ENCODE results near the gene CCNJ.

Gene CCNJ

DNA sequence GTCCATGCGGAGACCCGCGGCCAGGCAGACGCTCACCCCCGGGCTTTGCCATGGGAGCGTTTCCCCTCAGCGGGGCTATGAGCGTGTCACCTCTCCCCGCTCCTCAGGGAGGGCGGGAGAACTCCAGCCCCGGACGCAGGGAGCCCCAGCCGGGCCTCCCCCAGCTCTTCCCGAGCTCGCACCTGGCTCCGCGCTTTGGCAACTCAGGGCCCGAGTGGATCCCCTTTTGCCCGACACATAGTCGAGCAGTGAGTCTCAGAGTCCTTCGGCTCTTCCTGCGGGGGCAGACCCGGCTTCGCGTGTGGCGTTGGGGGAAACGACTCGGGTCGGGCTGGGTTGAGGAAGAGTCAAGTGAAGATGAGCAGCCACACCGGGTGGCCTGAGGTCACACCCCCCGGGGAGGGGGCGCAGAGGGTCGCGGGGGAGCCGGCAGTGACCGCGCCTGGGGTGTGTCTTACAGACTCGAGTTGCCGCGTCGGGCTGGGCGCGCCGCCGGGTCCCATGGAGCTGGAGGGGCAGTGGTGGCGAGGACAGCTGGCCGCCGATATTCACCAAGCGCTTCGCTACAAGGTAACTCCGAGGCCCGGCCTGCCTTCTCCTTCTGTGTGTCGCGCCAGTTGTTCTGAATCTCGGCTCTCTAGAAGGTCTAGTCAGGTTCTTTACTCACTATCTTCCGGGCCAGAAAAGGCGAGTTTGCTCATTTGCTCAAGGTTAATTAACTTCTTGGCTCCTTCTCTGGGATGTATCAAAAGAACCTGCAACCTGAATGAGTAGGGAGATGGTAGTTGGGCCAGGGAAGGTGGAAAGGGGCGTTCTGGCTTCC lies 721 bp downstream of the CCNJ start (continued):
- TF ChIP-seq, protein P1, sequence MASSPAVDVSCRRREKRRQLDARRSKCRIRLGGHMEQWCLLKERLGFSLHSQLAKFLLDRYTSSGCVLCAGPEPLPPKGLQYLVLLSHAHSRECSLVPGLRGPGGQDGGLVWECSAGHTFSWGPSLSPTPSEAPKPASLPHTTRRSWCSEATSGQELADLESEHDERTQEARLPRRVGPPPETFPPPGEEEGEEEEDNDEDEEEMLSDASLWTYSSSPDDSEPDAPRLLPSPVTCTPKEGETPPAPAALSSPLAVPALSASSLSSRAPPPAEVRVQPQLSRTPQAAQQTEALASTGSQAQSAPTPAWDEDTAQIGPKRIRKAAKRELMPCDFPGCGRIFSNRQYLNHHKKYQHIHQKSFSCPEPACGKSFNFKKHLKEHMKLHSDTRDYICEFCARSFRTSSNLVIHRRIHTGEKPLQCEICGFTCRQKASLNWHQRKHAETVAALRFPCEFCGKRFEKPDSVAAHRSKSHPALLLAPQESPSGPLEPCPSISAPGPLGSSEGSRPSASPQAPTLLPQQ (tag by site-specific recombination; IDR thresholded peaks at IDR 0.05), result peak; percentile 23; the same call in 1 of the 2 replicates
- peak; percentile 70 for TF ChIP-seq KLF1 (tag by site-specific recombination; IDR thresholded peaks at IDR 0.05)
- no peak for TF ChIP-seq ZNF311 (tag by site-specific recombination; IDR thresholded peaks at IDR 0.05; ENCODE audit: borderline replicate concordance)
- no peak for TF ChIP-seq HOXD13 (CRISPR knock-in tag; IDR thresholded peaks at IDR 0.05; ENCODE audit: borderline replicate concordance)
- no peak for TF ChIP-seq ZNF549 (tag by site-specific recombination; IDR thresholded peaks at IDR 0.05)
- TF ChIP-seq ZNF629 (tag by site-specific recombination; IDR thresholded peaks at IDR 0.05), result no peak
- no peak for TF ChIP-seq HOXC10 (CRISPR knock-in tag; IDR thresholded peaks at IDR 0.05)
- no peak for TF ChIP-seq SCRT1 (tag by site-specific recombination; IDR thresholded peaks at IDR 0.05; ENCODE audit: borderline replicate concordance)
- TF ChIP-seq ZNF768 (tag by site-specific recombination; IDR thresholded peaks at IDR 0.05), result no peak
- no peak for TF ChIP-seq KLF10 (tag by site-specific recombination; IDR thresholded peaks at IDR 0.05)
- no peak for TF ChIP-seq ZNF530 (tag by site-specific recombination; IDR thresholded peaks at IDR 0.05; ENCODE audit: low read depth)
- no peak for TF ChIP-seq KLF16 (tag by site-specific recombination; IDR thresholded peaks at IDR 0.05)
- TF ChIP-seq, protein P2, sequence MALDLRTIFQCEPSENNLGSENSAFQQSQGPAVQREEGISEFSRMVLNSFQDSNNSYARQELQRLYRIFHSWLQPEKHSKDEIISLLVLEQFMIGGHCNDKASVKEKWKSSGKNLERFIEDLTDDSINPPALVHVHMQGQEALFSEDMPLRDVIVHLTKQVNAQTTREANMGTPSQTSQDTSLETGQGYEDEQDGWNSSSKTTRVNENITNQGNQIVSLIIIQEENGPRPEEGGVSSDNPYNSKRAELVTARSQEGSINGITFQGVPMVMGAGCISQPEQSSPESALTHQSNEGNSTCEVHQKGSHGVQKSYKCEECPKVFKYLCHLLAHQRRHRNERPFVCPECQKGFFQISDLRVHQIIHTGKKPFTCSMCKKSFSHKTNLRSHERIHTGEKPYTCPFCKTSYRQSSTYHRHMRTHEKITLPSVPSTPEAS (tag by site-specific recombination; IDR thresholded peaks at IDR 0.05), result no peak
- no peak for TF ChIP-seq ZBTB1 (tag by site-specific recombination; IDR thresholded peaks at IDR 0.05)
- TF ChIP-seq, protein P3, sequence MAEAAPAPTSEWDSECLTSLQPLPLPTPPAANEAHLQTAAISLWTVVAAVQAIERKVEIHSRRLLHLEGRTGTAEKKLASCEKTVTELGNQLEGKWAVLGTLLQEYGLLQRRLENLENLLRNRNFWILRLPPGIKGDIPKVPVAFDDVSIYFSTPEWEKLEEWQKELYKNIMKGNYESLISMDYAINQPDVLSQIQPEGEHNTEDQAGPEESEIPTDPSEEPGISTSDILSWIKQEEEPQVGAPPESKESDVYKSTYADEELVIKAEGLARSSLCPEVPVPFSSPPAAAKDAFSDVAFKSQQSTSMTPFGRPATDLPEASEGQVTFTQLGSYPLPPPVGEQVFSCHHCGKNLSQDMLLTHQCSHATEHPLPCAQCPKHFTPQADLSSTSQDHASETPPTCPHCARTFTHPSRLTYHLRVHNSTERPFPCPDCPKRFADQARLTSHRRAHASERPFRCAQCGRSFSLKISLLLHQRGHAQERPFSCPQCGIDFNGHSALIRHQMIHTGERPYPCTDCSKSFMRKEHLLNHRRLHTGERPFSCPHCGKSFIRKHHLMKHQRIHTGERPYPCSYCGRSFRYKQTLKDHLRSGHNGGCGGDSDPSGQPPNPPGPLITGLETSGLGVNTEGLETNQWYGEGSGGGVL (tag by site-specific recombination; IDR thresholded peaks at IDR 0.05), result no peak
- no peak for TF ChIP-seq ZNF184 (tag by site-specific recombination; IDR thresholded peaks at IDR 0.05)
- TF ChIP-seq, protein P4, sequence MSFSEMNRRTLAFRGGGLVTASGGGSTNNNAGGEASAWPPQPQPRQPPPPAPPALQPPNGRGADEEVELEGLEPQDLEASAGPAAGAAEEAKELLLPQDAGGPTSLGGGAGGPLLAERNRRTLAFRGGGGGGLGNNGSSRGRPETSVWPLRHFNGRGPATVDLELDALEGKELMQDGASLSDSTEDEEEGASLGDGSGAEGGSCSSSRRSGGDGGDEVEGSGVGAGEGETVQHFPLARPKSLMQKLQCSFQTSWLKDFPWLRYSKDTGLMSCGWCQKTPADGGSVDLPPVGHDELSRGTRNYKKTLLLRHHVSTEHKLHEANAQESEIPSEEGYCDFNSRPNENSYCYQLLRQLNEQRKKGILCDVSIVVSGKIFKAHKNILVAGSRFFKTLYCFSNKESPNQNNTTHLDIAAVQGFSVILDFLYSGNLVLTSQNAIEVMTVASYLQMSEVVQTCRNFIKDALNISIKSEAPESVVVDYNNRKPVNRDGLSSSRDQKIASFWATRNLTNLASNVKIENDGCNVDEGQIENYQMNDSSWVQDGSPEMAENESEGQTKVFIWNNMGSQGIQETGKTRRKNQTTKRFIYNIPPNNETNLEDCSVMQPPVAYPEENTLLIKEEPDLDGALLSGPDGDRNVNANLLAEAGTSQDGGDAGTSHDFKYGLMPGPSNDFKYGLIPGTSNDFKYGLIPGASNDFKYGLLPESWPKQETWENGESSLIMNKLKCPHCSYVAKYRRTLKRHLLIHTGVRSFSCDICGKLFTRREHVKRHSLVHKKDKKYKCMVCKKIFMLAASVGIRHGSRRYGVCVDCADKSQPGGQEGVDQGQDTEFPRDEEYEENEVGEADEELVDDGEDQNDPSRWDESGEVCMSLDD (tag by site-specific recombination; IDR thresholded peaks at IDR 0.05), result peak; percentile 53; the same call in 1 of the 2 replicates
- TF ChIP-seq OSR2 (tag by site-specific recombination; IDR thresholded peaks at IDR 0.05), result no peak
- TF ChIP-seq ZNF214 (tag by site-specific recombination; IDR thresholded peaks at IDR 0.05; ENCODE audit: borderline replicate concordance), result no peak
- TF ChIP-seq, protein P5, sequence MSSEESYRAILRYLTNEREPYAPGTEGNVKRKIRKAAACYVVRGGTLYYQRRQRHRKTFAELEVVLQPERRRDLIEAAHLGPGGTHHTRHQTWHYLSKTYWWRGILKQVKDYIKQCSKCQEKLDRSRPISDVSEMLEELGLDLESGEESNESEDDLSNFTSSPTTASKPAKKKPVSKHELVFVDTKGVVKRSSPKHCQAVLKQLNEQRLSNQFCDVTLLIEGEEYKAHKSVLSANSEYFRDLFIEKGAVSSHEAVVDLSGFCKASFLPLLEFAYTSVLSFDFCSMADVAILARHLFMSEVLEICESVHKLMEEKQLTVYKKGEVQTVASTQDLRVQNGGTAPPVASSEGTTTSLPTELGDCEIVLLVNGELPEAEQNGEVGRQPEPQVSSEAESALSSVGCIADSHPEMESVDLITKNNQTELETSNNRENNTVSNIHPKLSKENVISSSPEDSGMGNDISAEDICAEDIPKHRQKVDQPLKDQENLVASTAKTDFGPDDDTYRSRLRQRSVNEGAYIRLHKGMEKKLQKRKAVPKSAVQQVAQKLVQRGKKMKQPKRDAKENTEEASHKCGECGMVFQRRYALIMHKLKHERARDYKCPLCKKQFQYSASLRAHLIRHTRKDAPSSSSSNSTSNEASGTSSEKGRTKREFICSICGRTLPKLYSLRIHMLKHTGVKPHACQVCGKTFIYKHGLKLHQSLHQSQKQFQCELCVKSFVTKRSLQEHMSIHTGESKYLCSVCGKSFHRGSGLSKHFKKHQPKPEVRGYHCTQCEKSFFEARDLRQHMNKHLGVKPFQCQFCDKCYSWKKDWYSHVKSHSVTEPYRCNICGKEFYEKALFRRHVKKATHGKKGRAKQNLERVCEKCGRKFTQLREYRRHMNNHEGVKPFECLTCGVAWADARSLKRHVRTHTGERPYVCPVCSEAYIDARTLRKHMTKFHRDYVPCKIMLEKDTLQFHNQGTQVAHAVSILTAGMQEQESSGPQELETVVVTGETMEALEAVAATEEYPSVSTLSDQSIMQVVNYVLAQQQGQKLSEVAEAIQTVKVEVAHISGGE (tag by site-specific recombination; conservative IDR thresholded peaks at IDR 0.05; ENCODE audit: low read depth), result 0 out of 2 replicates have a peak, but pooled peaks have one; percentile 5
- TF ChIP-seq ZNF830 (tag by site-specific recombination; IDR thresholded peaks at IDR 0.05; ENCODE audit: low read depth), result no peak
- no peak for TF ChIP-seq ZNF292 (tag by site-specific recombination; IDR thresholded peaks at IDR 0.05; ENCODE audit: borderline replicate concordance, low read depth)
- no peak for TF ChIP-seq ZNF837 (tag by site-specific recombination; IDR thresholded peaks at IDR 0.05)
- TF ChIP-seq, protein P6, sequence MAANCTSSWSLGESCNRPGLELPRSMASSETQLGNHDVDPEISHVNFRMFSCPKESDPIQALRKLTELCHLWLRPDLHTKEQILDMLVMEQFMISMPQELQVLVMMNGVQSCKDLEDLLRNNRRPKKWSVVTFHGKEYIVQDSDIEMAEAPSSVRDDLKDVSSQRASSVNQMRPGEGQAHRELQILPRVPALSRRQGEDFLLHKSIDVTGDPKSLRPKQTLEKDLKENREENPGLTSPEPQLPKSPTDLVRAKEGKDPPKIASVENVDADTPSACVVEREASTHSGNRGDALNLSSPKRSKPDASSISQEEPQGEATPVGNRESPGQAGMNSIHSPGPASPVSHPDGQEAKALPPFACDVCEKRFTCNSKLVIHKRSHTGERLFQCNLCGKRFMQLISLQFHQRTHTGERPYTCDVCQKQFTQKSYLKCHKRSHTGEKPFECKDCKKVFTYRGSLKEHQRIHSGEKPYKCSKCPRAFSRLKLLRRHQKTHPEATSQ (tag by site-specific recombination; IDR thresholded peaks at IDR 0.05), result 0 out of 2 replicates have a peak, but pooled peaks have one; percentile 5
- TF ChIP-seq GLIS1 (tag by site-specific recombination; IDR thresholded peaks at IDR 0.05), result peak; percentile 85
- peak; percentile 79; the same call in 1 of the 2 replicates for TF ChIP-seq ZFP37 (tag by site-specific recombination; IDR thresholded peaks at IDR 0.05)
- no peak for TF ChIP-seq ZNF404 (tag by site-specific recombination; IDR thresholded peaks at IDR 0.05)
- no peak for TF ChIP-seq ZNF112 (tag by site-specific recombination; IDR thresholded peaks at IDR 0.05)
